Measurements from ENCODE around the gene RNF169. TPM values are rescaled to one million over a fixed set of nuclear protein-coding genes. Genes with fewer than 3 reads are reported as not detected.

The RNF169 gene
- total and polyA plus RNA-seq, 2 experiments from 2014 or later, result 0.78 to 16.5 TPM

DNA sequence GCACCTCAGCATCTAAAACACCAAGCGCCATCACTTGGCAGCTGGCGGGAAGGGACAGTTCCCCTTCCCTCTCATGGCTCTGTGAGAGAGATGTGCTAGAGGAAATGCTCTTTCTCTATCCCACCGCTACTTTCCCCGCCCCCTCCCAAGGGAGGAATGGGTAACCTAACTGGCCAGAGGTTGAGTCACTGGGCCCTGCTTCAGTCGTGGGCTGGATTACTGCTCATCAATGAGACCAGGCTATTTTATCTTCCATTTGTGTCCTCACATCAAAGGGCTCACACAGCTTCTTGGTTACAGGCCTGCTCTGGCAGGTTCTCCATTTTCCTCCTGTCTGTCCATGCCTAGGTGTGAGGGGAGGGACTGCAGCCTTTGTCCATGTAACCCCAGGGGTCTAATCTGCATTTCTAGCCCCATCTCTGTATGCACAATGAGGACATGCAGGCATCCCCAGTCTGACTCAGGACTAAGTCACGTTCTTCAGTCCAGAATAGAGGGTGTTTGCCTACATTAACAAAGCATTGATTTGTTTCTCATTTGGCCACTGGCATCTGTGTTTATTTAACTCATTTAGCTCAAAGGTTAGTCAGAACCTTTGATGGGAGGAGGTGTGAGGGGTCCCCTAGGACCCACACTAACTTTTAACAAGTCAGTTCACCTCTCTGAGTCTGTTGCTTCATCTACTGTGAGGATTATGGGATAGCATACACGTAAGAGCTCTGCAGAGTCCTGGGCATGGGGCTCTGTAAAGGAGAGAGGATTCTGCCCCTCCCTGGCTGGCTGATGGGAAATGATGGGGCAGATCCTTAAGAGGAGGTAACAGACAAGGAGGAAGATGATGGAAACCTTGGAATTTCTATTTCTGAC is 101.1 kb downstream of the RNF169 start (continued):
- TF ChIP-seq, protein P1, sequence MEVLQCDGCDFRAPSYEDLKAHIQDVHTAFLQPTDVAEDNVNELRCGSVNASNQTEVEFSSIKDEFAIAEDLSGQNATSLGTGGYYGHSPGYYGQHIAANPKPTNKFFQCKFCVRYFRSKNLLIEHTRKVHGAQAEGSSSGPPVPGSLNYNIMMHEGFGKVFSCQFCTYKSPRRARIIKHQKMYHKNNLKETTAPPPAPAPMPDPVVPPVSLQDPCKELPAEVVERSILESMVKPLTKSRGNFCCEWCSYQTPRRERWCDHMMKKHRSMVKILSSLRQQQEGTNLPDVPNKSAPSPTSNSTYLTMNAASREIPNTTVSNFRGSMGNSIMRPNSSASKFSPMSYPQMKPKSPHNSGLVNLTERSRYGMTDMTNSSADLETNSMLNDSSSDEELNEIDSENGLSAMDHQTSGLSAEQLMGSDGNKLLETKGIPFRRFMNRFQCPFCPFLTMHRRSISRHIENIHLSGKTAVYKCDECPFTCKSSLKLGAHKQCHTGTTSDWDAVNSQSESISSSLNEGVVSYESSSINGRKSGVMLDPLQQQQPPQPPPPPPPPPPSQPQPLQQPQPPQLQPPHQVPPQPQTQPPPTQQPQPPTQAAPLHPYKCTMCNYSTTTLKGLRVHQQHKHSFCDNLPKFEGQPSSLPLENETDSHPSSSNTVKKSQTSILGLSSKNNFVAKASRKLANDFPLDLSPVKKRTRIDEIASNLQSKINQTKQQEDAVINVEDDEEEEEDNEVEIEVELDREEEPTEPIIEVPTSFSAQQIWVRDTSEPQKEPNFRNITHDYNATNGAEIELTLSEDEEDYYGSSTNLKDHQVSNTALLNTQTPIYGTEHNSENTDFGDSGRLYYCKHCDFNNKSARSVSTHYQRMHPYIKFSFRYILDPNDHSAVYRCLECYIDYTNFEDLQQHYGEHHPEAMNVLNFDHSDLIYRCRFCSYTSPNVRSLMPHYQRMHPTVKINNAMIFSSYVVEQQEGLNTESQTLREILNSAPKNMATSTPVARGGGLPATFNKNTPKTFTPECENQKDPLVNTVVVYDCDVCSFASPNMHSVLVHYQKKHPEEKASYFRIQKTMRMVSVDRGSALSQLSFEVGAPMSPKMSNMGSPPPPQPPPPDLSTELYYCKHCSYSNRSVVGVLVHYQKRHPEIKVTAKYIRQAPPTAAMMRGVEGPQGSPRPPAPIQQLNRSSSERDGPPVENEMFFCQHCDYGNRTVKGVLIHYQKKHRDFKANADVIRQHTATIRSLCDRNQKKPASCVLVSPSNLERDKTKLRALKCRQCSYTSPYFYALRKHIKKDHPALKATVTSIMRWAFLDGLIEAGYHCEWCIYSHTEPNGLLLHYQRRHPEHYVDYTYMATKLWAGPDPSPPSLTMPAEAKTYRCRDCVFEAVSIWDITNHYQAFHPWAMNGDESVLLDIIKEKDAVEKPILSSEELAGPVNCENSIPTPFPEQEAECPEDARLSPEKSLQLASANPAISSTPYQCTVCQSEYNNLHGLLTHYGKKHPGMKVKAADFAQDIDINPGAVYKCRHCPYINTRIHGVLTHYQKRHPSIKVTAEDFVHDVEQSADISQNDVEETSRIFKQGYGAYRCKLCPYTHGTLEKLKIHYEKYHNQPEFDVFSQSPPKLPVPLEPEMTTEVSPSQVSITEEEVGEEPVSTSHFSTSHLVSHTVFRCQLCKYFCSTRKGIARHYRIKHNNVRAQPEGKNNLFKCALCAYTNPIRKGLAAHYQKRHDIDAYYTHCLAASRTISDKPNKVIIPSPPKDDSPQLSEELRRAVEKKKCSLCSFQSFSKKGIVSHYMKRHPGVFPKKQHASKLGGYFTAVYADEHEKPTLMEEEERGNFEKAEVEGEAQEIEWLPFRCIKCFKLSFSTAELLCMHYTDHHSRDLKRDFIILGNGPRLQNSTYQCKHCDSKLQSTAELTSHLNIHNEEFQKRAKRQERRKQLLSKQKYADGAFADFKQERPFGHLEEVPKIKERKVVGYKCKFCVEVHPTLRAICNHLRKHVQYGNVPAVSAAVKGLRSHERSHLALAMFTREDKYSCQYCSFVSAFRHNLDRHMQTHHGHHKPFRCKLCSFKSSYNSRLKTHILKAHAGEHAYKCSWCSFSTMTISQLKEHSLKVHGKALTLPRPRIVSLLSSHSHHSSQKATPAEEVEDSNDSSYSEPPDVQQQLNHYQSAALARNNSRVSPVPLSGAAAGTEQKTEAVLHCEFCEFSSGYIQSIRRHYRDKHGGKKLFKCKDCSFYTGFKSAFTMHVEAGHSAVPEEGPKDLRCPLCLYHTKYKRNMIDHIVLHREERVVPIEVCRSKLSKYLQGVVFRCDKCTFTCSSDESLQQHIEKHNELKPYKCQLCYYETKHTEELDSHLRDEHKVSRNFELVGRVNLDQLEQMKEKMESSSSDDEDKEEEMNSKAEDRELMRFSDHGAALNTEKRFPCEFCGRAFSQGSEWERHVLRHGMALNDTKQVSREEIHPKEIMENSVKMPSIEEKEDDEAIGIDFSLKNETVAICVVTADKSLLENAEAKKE (CRISPR knock-in tag; IDR thresholded peaks at IDR 0.05), result peak; percentile 37; the same call in 1 of the 2 replicates

DNA sequence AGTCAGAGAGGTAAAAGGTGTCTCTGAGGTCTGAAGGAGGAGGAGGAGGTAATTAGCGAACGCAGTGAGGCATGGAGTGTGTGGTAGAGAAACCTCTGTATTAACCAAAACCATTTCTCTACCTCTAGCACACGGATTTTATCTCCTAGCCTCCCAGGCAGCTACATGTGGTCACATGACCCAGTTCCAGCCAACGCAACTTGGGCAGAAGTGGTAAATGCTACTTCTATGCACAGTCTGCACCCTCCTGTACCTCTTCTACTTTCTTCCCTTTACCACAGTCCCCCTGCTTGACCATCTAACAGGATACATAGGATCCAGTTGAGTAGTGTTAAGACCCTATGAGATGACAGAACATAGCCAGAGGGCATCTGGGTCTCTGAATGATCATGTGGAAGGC is 104.6 kb downstream of the RNF169 start:
- H3K9me2 ChIP-seq (ENCODE audit: insufficient read depth), result no peaks in the 10 kb centered on the region
- no peaks in the 10 kb centered on the region for H3K36me3 ChIP-seq (ENCODE audit: insufficient read depth)
- no peak overlapping the region for H2AFZ ChIP-seq
- DNase-seq (ENCODE audit: low spot score), result no peak
- H3K27me3 ChIP-seq (ENCODE audit: insufficient read depth), result no peaks in the 10 kb centered on the region
- no peak for ATAC-seq
- H3K4me2 ChIP-seq, result no peak overlapping the region
- no peak overlapping the region for H3K27ac ChIP-seq (ENCODE audit: low read depth)
- H3K4me3 Mint-ChIP-seq, result no peak overlapping the region
- no peaks in the 10 kb centered on the region for H3K9me3 Mint-ChIP-seq
- H3F3A ChIP-seq (replicated peaks; ENCODE audit: low read depth), result no peaks in the 10 kb centered on the region
- peaks cover 14% of the 10 kb centered on the region for H3K4me1 Mint-ChIP-seq
- peaks cover 18% of the 10 kb centered on the region for H3K4me1 ChIP-seq (ENCODE audit: insufficient read depth)
- H3K4me3 ChIP-seq, result no peak overlapping the region
- H3K27me3 Mint-ChIP-seq (ENCODE audit: insufficient read depth, low read depth, poor library complexity), result peaks cover 5% of the 10 kb centered on the region
- H3K27ac Mint-ChIP-seq, result no peak overlapping the region
- H4K20me1 ChIP-seq (replicated peaks; ENCODE audit: insufficient read depth), result no peaks in the 10 kb centered on the region
- H3K36me3 Mint-ChIP-seq (ENCODE audit: low read depth), result peaks cover 8% of the 10 kb centered on the region; the same call in 1 of the 3 replicates
- no peaks in the 10 kb centered on the region for H3K79me2 ChIP-seq (replicated peaks; ENCODE audit: insufficient read depth)
- TF ChIP-seq REST (IDR thresholded peaks at IDR 0.05; ENCODE audit: unreplicated experiment) (no peak), STAT1 (IDR thresholded peaks at IDR 0.05; ENCODE audit: unreplicated experiment) (no peak), JUNB (IDR thresholded peaks at IDR 0.05; ENCODE audit: unreplicated experiment) (no peak), EZH2 (IDR thresholded peaks at IDR 0.05; ENCODE audit: low read depth, unreplicated experiment) (no peak), POLR2AphosphoS5 (IDR thresholded peaks at IDR 0.05; ENCODE audit: low read depth) (no peak), CREB1 (CRISPR knock-in tag; IDR thresholded peaks at IDR 0.05; ENCODE audit: low read depth) (no peak)

Data from GM23338 (cell line).